ENCODE measurements around the gene GLG1.
"Not testable (repeated sequence)": the region's sequence is repeated elsewhere in the genome, so short reads cannot be mapped to it uniquely, and the experiment has no call there.

Gene GLG1

DNA sequence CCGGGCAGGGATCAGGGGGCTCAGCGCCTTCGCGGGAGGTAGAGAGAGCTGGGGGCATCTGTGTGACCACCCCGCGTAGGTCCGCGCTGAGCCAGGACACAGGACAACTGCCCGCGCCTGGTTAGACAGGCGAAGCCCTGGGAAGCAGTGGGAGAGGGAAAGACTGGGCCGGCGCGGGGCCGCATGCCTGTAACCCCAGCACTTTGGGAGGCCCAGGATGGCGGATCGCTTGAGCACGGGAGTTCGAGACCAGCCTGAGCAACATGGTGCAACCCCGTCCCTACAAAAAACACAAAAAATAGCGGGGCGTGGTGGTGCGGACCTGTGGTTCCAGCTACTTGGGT lies 199.6 kb downstream of the GLG1 start:
- DNase-seq (ENCODE audit: low read depth) = not testable (repeated sequence)

- DNase-seq (ENCODE audit: low read depth) = not testable (repeated sequence)
These were observed 200.1 kb downstream of the GLG1 start for GRCh38 chr16:74406600-74407361.

DNA sequence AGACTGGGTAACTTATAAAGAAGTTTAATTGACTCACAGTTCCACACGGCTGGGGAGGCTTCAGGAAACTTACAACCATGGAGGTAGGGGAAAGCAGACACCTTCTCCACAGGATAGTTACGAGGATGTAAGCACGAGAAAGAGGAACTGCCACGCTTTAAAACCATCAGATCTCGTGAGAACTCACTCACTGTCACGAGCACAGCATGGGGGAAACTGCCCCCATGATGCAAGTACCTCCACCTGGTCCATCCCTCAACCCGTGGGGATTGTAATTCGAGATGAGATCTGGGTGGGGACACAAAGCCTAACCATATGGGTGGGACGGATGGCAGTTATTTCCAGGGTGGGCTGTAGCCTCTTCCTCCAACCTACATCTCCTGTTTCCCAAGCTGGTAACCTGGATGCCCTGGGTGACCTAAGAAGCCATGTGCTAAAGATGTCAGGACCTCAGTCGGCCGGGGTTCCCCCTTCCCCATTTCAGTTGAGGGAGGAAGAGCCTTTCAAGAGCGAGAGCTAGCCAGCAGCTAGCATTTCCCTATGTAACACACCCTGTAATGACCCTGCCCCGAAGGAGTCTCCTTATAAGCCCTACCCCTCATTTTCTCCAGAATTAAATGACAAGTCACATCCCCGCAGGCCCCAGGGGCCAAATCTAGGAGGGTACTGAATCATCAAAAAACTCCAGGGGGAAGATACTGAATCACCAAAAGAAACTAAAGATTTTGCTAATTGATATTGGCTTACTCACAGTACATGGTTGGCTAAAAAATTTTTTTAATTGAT lies 202.6 kb downstream of the GLG1 start:
- not testable (repeated sequence) for DNase-seq (ENCODE audit: low read depth)

- not testable (repeated sequence) for DNase-seq (ENCODE audit: low read depth)
These were observed 206.7 kb downstream of the GLG1 start for GRCh38 chr16:74400238-74400637.

- not testable (repeated sequence) for DNase-seq (ENCODE audit: low read depth)
These were observed 208.6 kb downstream of the GLG1 start for GRCh38 chr16:74398212-74398895.

All from GM04503 (cell line).